Nephron progenitor cell (in vitro differentiated cells): Measurements from ENCODE around the gene ZMPSTE24.
A peak's percentile ranks its signal among the peaks of the same experiment; 100 is the strongest.

Source experiments
- DNase-seq: peaks from one replicate; pipeline ENCODE4 v3.0.0; 2021
- H3K27ac Mint-ChIP-seq: 2 replicates; pipeline ENCODE4 v1.8.0; 2021; ENCODE audit warnings: mild to moderate bottlenecking, moderate library complexity, mixed read lengths
- H3K27me3 Mint-ChIP-seq: 2 replicates; pipeline ENCODE4 v1.8.0; 2021; ENCODE audit warnings: mild to moderate bottlenecking, low read depth, mixed read lengths; ENCODE audit not compliant: poor library complexity
- H3K36me3 Mint-ChIP-seq: 2 replicates; pipeline ENCODE4 v1.8.0; 2021; ENCODE audit warnings: low read depth, mixed read lengths
- H3K4me1 Mint-ChIP-seq: 2 replicates; pipeline ENCODE4 v1.8.0; 2021; ENCODE audit warnings: mixed read lengths
- H3K4me3 Mint-ChIP-seq: 2 replicates; pipeline ENCODE4 v1.8.0; 2021; ENCODE audit warnings: mild to moderate bottlenecking, moderate library complexity, mixed read lengths
- H3K9me3 Mint-ChIP-seq: 2 replicates; pipeline ENCODE4 v1.8.0; 2021; ENCODE audit warnings: mild to moderate bottlenecking, moderate library complexity, mixed read lengths
- TF ChIP-seq, protein P1 (sequence below): fragments of 200-600 bp; sonication (generic); IDR thresholded peaks from 2 replicates; pipeline ENCODE4 v1.5.0; 2021; ENCODE audit warnings: antibody characterized with exemption

The ZMPSTE24 gene

DNA sequence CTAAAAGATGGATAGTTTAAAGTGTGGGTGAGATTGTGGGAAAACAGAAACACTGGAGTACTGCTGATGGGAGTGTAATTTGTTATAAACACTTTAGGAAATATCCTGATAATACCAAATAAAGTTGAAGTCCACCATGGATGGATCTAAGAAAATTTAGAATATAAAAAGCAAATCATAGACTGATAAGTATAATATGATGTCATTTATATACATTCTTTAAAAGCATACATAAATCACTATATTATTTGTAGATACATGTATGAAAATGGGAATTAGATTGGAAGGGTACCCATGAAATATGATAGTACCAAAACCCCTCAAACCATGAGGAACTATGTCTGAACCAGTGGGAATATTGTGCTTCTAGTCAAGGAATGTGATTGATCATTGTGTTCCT, 7.9 kb downstream of the ZMPSTE24 start:
- no peaks in the 10 kb centered on the region for H3K4me1 Mint-ChIP-seq
- peaks cover 3% of the 10 kb centered on the region for H3K27me3 Mint-ChIP-seq
- peaks cover 51% of the 10 kb centered on the region for H3K36me3 Mint-ChIP-seq
- DNase-seq = no peak
- TF ChIP-seq, protein P1, sequence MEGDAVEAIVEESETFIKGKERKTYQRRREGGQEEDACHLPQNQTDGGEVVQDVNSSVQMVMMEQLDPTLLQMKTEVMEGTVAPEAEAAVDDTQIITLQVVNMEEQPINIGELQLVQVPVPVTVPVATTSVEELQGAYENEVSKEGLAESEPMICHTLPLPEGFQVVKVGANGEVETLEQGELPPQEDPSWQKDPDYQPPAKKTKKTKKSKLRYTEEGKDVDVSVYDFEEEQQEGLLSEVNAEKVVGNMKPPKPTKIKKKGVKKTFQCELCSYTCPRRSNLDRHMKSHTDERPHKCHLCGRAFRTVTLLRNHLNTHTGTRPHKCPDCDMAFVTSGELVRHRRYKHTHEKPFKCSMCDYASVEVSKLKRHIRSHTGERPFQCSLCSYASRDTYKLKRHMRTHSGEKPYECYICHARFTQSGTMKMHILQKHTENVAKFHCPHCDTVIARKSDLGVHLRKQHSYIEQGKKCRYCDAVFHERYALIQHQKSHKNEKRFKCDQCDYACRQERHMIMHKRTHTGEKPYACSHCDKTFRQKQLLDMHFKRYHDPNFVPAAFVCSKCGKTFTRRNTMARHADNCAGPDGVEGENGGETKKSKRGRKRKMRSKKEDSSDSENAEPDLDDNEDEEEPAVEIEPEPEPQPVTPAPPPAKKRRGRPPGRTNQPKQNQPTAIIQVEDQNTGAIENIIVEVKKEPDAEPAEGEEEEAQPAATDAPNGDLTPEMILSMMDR = no peak
- no peak overlapping the region for H3K27ac Mint-ChIP-seq
- no peaks in the 10 kb centered on the region for H3K9me3 Mint-ChIP-seq
- H3K4me3 Mint-ChIP-seq = no peak overlapping the region

DNA sequence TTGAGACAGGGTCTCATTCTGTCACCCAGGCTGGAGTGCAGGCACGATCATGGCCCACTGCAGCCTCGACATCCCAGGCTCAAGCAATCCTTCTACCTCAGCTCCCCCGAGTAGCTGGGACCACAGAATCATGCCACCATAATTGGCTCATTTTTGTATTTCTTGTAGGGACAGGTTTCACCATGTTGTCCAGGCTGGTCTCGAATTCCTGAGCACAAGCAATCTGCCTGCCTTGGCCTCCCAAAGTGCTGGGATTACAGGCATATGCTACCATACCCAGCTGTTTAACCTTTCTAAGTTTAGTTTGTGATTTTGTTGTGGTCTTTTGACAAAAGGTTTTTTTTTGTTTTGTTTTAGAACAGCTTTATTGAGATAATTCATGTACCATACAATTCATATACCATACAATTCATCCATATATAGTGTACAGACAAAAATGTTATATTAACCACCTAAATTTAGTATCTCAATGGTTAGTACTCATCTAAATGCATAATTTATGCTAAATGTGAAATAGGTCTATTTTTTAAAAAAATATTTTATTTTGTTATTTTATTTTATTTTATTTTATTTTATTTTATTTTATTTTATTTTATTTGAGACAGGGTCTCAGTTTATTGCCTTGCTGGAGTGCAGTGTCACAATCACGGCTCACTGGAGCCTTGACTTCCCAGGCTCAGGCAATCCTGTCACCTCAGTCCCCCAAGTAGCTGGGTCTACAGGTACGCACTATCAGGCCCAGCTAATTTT, 8.9 kb downstream of the ZMPSTE24 start:
- no peak overlapping the region for H3K27ac Mint-ChIP-seq
- no peak for DNase-seq
- H3K9me3 Mint-ChIP-seq = no peaks in the 10 kb centered on the region
- no peak overlapping the region for H3K4me3 Mint-ChIP-seq
- H3K27me3 Mint-ChIP-seq = no peaks in the 10 kb centered on the region
- peaks cover 51% of the 10 kb centered on the region for H3K36me3 Mint-ChIP-seq
- TF ChIP-seq, protein P1 = no peak
- no peaks in the 10 kb centered on the region for H3K4me1 Mint-ChIP-seq

DNA sequence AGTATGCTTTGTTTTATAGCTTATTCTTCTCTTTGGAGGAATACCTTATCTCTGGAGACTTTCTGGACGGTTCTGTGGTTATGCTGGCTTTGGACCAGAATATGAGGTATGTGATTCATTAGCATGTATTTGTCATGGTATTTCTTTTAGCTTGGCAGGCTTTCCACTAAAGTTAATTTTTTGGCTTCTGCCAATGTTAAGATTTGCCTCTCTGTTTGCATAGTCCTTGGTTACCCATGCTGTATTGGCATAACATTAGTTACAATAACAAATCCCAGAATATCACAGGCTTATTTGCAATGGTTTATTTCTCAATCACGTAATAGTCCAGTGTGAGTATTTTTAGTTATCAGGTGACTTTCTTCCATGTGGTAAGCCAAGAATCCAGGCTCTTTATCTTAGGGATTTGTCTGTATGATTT, 9.7 kb downstream of the ZMPSTE24 start:
- TF ChIP-seq, protein P1 = no peak
- DNase-seq = no peak
- Mint-ChIP-seq H3K4me1 (no peaks in the 10 kb centered on the region), H3K36me3 (peaks cover 51% of the 10 kb centered on the region), H3K4me3 (no peak overlapping the region), H3K27me3 (no peaks in the 10 kb centered on the region), H3K9me3 (no peaks in the 10 kb centered on the region), H3K27ac (no peak overlapping the region)

DNA sequence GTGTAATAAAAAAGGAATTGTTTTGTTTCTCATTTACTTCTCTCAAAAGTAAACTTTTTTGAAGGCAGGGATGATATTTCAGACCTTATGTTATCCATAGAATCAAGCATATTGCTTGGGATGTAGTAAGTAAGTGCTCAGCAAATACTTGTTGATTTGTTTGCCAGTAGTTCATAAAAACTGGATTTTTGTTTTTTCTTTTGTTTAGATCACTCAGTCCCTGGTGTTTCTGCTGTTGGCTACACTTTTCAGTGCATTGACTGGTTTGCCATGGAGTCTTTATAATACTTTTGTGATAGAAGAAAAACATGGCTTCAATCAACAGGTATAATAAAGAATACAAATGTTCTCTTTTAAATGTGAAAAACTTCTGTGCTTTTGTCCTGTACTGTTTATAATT, 10.2 kb downstream of the ZMPSTE24 start:
- H3K27ac Mint-ChIP-seq = no peak overlapping the region
- H3K4me3 Mint-ChIP-seq = no peak overlapping the region
- no peak for DNase-seq
- peaks cover 51% of the 10 kb centered on the region for H3K36me3 Mint-ChIP-seq
- no peaks in the 10 kb centered on the region for H3K27me3 Mint-ChIP-seq
- TF ChIP-seq, protein P1 = no peak
- no peaks in the 10 kb centered on the region for H3K4me1 Mint-ChIP-seq
- no peaks in the 10 kb centered on the region for H3K9me3 Mint-ChIP-seq

DNA sequence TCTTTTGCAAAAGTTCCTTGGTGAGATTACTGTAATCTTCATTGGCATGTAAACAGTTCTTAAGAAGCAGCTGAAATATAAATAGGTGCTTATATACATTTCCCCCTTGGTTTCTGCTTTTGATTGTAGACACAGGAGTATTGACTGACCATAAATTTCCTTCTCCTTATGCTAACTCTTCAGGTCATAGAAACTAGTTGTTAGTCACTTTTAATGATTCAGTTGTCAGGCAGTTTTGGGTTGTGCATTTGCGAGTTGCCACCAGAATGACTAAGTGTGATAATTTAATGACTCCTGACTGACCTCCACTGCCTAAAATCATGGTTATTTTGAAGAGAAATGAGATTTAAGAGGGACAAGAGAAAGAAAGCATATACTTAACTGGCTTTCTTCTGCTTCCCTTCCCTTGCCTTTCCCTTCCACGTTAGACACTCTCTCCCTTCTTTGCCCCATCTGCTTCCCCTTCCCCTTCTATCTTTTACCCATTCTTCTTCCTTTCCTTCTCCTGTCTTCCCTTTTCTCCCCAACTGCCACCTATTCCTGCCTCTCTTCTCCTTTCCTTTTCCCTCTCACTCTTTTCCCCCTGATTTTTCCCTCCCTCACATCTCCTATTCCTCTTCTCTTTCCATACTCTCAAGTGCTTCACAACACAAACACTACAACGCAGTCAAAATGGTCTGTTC, 12.3 kb downstream of the ZMPSTE24 start:
- H3K4me3 Mint-ChIP-seq = no peak overlapping the region
- DNase-seq = no peak
- TF ChIP-seq, protein P1 = no peak
- H3K27me3 Mint-ChIP-seq = no peaks in the 10 kb centered on the region
- peaks cover 61% of the 10 kb centered on the region for H3K36me3 Mint-ChIP-seq
- H3K9me3 Mint-ChIP-seq = no peaks in the 10 kb centered on the region
- H3K27ac Mint-ChIP-seq = peak overlapping the region; percentile 83
- H3K4me1 Mint-ChIP-seq = no peaks in the 10 kb centered on the region
